GM19324 (cell line): ENCODE measurements around the gene FTMT.
"Not testable (repeated sequence)": the region's sequence is repeated elsewhere in the genome, so short reads cannot be mapped to it uniquely, and the experiment has no call there.

Experiments used
- ATAC-seq: cut with Tn5 transposase; IDR thresholded peaks from one replicate; pipeline ENCODE4 v1.9.1; 2021; ENCODE audit warnings: mild to moderate bottlenecking, moderate library complexity; ENCODE audit not compliant: unreplicated experiment, low FRiP score

Gene FTMT

DNA sequence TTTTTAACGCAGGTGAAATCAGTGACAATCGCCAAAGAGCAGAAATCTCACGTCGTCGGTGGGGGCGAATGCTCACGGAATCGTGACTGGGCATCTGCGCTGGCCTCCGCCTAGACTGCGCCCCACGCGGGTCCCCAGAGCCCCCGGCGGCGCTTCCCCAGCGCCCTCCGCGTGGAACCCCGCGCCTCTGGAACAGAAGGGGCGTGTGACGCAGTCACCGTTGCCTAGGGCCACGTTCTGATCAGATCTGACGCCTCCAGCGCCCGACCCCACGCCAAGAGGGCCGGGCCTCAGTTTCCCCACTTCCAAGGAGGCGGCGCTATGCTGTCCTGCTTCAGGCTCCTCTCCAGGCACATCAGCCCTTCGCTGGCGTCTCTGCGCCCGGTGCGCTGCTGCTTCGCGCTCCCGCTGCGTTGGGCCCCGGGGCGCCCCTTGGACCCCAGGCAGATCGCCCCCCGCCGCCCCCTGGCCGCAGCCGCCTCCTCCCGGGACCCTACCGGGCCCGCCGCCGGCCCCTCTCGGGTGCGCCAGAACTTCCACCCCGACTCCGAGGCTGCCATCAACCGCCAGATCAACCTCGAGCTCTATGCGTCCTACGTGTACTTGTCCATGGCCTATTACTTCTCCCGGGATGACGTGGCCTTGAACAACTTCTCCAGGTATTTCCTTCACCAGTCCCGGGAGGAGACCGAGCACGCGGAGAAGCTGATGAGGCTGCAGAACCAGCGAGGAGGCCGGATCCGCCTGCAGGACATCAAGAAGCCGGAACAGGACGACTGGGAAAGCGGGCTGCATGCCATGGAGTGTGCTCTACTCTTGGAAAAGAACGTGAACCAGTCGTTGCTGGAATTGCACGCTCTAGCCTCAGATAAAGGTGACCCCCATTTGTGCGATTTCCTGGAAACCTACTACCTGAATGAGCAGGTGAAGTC is at the start of gene FTMT:
FTMT (plus strand) TSS at position 240 of the 932 bp plus-strand sequence; CDS start at position 322, 82 bp downstream.
- no peak for ATAC-seq

DNA sequence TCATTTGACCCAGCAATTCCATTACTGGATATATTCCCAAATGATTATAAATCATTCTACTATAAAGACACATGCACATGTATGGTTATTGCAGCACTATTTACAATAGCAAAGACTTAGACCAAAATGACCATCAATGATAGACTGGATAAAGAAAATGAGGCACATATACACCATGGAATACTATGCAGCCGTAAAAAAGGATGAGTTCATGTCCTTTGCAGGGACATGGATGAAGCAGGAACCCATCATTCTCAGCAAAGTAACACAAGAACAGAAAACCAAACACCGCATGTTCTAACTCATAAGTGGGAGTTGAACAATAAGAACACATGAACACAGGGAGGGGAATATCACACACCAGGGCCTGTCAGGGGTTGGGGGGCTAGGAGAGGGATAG is 46.4 kb upstream of the FTMT start:
- ATAC-seq: not testable (repeated sequence)

DNA sequence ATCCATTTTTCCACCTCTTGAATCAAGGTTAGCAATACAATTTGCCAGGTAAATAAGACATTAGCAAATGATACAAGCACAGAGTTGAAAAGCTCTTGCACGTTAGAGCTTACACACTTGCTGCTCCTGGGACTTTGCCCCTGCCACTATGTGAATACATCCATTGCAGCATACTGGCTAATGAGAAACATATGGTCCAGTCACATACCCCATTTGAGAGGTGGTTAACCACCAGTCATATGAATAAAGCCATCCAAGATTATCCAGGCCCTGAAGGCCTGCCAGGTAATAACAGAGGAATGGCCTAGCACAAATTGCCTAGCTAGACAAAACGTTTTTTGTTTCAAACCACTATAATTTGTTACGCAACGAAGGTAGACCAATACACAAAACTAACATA is 45.8 kb upstream of the FTMT start:
- no peak for ATAC-seq

DNA sequence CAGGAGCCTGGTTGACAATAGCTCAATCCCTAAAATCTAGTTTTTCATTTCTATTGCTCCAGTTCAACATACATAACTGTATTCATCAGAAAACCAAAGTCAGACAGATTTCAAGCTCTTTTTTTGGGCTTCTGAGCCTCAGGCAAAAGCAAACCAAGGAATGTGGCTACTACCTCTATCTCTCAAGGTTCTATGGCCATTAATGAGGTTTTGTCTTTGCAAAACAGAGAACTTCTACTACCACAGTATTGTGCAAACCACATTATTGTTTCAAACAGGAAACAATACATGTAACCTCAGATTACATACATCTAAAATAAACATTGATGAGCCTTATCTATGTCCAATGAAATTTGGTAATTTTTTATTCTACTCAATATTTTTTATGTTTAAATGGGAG is 35.5 kb upstream of the FTMT start:
- no peak for ATAC-seq

DNA sequence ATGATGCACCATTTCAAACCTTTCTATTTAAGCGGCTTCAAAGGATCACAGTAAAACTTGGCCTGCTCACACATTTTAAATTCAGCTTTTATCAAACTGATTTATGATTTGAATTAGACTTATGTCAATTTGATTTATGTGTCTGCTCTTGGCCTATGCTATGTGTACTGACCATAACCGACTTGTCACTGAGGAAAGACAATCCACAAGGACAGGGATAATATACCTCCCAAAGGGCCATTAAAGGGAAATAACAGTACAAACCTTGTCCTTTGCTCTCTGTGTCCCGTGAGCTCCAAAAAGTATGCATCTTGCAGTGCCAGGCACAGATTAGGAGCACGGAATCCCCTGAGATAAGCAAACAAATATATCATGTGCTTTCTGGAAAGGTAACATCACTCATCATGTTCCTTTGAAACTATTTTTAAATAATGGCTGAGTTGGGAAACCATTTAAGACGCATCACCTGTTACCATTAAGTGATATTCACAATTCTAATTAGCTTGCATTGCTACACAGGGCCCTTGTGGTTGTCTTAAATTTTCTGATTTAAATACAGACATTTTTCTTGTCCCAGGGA is 31.9 kb upstream of the FTMT start:
- no peak for ATAC-seq

DNA sequence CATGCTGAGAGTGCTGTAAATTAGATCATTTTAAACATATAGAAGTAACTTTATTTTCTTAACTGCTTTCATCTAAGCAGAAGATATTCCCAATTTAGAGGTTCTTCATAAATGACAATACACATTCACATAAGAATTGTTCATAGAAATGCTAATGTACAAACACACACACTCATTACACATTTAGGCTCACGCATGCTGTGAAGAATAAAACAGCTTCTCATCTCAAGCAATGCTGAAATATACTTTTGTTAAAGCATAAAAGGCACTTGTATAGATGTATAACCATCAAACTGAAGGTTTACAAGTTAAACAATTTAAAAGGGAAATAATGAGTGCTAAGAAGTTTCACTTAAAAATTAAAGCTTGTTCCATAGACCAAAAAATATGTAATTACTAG is 18.1 kb upstream of the FTMT start:
- ATAC-seq: no peak

DNA sequence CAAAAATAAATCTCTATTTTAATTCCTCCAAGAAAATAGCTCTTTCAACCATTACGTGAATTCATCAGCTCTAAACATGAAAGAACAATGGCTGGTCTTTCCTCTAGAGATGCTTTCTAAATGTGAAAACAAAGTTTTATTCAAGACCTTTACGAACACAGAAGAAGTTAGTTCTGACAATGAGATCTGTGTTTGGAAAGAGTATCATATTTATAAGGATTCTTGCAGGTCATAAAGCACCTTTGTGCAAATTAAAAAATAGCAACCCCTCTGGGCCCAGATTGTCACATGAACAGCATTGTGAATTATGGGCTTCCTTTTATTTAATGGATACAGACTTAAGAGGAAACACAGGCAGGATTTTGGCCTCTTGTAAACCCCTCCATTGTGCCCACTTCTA is 17.7 kb upstream of the FTMT start:
- ATAC-seq: no peak

DNA sequence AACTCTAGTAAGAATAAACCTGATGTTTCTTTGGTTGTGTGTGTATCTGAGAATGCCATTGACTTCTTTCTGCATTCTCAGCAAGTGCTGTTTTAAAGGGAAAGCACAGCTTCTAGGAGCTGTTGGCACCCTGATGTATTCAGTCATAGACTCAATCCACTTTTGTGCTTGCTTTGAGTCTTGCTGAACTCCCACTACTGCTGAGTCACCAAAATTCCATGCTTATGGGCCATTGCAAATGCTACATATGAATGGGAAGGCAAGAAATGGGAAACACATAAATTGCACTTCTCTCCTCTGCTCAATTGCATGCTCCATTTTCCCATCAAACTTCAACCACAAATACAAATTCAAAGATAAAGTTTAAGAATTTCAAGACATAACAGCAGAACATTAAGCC is 9.8 kb upstream of the FTMT start:
- no peak for ATAC-seq

DNA sequence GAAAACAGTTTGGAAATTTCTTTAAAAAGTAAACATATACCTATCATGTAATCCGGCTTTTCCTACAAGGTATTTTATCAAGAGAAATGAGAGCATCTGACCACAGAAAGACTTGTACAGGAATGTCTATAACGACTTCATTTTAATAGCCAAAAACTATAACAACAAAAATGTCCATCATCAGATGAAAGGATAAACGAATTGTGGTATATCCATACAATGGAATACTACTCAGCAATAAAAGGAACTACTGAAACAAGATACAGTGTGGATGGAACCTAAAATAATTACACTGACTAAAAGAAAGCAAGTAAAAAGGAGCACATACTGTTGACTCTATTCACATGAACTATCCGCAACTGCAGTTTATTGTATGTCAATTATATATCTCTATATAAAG is 1.4 kb upstream of the FTMT start:
- ATAC-seq: no peak

DNA sequence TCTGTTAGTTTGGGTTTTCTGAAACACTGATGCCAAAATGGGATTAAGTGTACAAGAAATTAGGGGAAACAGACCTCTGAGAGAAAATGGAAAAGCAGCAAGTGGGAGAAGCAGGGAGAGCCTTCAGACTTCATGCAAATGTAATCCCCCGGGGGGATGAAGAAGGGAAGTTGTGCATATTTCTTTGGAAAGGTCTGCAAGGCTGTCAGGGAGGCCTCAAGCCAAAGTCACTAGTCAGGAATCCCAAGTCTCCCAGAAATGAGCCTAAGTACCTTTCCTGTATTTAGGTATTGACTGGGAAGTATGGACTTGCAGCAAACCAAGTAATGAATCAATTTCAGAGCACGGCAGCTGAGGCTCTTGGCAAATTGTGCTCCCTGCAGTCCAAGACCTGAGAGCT is 2.2 kb downstream of the FTMT start:
- ATAC-seq: no peak

DNA sequence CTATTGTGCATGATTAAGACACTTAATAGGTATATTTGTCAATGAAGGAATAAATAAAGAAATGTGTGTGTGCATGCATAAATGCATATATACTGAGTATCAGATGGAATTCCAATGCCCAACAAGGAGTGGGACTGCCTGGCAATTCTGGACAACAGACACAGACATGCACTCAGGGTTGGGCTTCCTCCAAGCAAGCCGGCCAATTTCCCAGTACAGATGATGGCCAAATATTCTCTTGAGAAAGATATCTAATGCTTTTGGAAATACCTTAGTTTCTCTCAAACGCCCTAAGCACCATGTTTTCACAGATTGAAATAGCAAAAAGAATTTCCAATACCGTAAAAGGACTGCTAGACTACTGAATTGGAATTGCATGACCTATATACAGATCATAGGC is 11.1 kb downstream of the FTMT start:
- no peak for ATAC-seq

DNA sequence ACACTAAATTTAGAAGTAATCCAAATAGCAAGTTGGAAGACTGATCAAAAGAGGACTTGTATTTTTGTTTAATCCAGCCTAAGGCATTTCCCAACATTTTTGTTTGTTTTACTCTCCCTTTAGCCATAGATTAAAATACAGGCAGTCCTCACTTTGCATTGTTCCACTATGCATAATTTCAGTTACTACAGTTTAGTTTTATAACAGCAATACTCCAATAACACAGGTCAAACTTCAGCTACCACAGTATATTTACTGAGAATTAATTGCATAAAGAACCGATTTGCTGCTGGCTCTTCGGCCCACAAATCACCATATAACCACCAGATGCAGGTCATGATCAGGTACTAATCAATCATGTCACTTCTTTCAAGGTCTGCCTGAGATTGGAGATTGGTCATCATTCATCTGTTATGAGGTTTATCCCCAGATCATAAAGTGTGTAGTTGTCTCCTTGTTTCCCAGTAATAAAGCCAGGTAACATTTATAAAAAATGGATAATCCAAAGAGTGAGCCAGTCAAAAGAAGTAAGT is 12.1 kb downstream of the FTMT start:
- ATAC-seq: no peak

DNA sequence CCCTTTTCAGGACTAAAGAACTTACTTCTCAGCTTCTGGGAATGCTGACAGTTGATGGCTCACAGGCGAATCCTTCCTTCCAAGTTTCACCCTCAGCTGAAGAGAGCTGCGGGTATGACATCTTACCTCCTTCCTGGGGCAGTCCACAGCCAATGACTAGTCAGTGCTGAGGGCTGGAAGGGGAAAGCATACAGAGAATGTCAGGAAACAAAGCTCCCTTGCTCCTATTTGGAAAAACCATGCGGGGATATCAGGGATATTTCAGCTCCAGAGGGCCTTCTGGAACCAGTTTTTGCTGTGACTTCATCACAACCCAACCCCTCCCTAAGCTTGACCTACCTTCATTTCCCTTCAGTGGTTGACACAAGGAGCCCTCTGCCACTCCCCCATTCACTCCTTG is 15.7 kb downstream of the FTMT start:
- ATAC-seq: no peak

DNA sequence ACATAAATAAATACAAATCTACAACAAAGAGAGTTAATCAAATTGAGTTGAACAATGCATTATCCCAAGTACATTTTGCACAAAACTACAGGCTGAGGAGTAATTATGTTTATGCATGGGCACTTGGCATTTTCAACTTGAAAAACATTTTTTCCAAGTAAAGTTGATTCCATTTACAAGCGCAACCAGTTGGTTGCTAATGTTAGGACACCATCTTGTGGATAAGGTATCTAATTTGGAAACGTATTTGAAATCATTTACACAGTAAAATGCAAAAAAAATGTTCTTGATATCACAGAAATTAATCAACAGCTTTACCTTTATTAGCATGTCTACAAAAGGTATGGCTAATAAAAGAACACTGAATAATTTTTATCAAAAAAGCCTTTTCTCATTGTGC is 18.8 kb downstream of the FTMT start:
- no peak for ATAC-seq

DNA sequence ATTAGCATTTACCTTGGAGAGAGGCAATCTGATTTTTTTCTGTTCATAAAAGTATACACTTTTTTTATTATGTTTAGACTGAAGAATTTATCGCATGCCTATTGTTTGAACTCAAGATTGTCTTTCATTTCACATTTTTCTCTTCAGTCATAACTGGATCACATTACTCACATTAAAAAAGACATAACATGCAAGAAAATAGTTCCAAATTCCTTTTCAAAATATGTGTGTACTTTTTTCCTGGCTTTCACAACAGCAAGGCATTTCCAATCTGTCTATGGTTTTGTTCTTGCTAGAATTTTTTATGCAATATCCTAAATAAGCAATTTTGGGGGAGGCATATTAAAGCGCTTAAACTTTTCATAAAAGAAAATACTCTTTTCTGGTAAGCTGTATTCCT is 21.2 kb downstream of the FTMT start:
- no peak for ATAC-seq

DNA sequence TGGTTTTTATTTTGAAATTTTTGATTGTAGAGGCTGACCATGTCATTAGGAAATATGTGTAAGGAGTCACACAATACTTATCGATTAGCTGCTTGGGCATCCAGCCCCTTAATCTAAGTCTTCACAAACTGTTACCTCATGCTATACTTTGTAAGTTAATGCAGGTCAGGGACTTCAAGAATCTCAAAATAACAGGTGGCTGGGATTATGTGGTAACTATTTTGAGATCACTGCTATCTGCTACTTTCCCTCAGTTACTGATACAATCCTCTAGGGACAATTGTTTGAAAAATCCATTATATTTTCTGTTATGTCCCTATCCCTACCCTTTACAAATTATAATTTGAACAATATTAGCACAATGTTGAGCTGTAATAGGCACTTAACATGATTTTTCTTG is 21.7 kb downstream of the FTMT start:
- no peak for ATAC-seq

DNA sequence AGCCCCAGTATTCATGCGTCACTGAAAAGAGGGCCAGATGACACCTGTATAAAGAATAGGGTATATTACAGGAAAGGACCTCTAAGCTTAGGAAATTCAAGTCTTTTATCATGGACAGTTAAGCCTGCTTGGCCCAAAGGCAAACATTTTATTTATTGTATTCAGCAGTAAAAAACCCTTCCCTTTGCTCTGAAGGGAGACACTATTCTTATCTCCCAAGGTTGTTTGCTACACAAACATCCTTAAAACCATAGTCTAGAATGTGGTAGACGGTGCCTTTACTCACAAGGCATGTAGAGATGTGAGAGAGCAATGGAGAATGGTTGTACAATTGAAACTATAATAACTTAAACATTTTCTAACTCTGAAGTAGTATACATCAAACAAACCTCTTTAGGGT is 33.9 kb downstream of the FTMT start:
- no peak for ATAC-seq

DNA sequence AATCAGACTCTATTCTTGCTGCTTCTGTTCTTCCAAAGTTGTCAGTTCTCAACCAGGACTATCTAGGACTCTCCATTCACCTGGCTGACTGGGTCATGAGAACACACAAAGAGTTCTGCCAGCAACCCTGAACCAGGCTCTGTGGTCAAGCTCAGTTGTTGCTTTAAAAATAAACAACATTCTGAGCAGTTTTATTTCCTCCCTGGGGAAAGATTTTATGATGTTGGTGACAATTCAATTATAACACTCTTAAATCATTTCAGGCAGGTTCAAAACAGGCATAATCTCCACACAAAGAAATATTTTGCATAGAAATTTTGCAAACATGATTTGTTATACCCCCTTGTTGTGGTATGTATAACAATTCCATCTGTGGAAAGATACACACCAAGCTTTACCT is 36.0 kb downstream of the FTMT start:
- no peak for ATAC-seq

DNA sequence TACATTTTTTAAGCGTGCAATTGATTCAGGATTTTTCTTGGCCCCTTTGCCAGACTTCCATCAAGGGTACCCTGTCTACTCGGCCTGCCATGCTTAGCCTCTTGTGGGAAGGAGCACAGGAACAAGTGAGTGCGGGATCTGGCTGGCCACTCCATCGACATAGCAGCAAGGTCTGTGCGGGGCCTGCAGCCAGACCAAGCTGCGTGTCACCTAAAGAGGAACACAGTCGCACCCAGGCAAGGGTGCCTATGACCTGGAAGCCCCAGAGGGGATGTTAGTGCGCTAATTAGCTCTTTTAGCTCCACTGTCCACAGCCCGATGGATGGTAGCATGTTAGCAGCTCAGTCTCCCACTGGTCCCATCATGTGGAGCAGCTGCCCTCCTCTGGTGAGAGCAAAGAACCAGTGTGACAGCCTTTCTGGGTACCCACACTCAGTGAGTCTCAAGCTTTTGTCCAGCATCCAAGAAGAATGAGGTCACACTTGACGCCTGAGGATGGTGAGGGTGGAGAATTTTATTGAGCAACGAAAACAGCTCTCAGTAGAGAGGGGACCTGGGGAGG is 38.7 kb downstream of the FTMT start:
- no peak for ATAC-seq

DNA sequence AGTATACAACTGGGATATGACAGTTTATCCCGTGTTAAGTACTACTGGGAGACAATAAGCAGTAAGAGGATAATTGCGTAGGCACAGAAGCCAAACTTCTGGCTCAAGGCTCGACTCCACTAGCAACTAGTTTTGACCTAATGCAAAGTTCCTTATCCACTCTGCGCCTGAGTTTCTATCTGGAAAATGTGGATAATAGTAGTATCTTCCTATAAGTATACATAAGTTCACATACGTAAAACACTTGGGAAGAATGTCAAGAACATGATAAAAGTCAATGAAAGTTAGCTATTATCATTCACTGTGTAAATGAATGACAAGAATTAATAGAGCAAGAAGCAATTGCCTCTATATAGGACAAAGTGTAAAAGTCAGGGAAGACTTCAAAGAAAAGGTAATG is 45.7 kb downstream of the FTMT start:
- no peak for ATAC-seq

DNA sequence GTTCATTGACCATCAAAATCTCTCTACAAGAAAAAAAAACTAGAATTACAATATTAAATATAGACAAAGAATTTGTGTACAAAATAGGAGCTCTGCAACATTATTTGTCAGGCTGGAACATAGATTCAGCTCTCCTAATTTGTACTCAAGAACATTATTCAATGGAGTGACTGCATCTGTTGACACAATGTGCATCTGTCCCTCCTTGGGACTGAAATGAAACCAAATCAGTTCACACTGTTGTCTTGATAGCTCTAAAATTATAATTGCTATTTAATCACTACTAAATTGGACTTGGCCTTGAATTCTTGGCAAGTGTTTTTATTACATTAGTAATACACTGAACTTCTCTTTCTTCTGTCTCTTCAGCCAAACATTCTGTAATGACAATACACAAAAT is 47.7 kb downstream of the FTMT start:
- ATAC-seq: no peak
